CD14-positive monocyte (primary cell): ENCODE results near the gene ZSWIM5. TPM values are rescaled to one million over a fixed set of nuclear protein-coding genes. Genes with fewer than 3 reads are reported as not detected.

ENCODE experiments used
- DNase-seq, 3 donors: peaks; one replicate each; pipeline ENCODE4 v3.0.0-alpha.2; 2011 to 2022
- H2AFZ ChIP-seq: 2 replicates; pipeline ENCODE4 v1.6.0; 2012; ENCODE audit warnings: mild to moderate bottlenecking, low read depth, low read length, inconsistent platforms; ENCODE audit not compliant: insufficient read depth, poor library complexity, severe bottlenecking
- H3K27ac ChIP-seq, 2 donors: 1 replicate in 1 of 2; 2 replicates in 1 of 2; pipeline ENCODE4 v1.5.1; 2012 to 2013; ENCODE audit warnings: low read length in 2 of 2, control low read depth in 1 of 2, inconsistent platforms in 1 of 2, low read depth in 1 of 2, mild to moderate bottlenecking in 1 of 2
- H3K27me3 ChIP-seq, 2 donors: one replicate each; pipeline versions ENCODE4 v1.6.0 to v1.6.1; 2011 to 2013; ENCODE audit warnings: low read length in 2 of 2; ENCODE audit not compliant: control insufficient read depth in 2 of 2, insufficient read depth in 2 of 2
- H3K36me3 ChIP-seq, 2 donors: replicated peaks in 1 of 2; 1 replicate in 1 of 2; 2 replicates in 1 of 2; pipeline versions ENCODE4 v1.5.1 to v1.6.1; 2012 to 2013; ENCODE audit warnings: low read length in 2 of 2, control low read depth in 1 of 2, inconsistent platforms in 1 of 2, mild to moderate bottlenecking in 1 of 2; ENCODE audit not compliant: insufficient read depth in 2 of 2, control insufficient read depth in 1 of 2
- H3K4me1 ChIP-seq, 2 donors: 1 replicate in 1 of 2; 2 replicates in 1 of 2; pipeline versions ENCODE4 v1.5.1 to v1.6.1; 2012 to 2013; ENCODE audit warnings: low read length in 2 of 2, control low read depth in 1 of 2, inconsistent platforms in 1 of 2, mild to moderate bottlenecking in 1 of 2, moderate library complexity in 1 of 2; ENCODE audit not compliant: insufficient read depth in 2 of 2, control insufficient read depth in 1 of 2
- H3K4me2 ChIP-seq: replicated peaks from 2 replicates; pipeline ENCODE3; 2012; ENCODE audit warnings: low read length, moderate library complexity, mild to moderate bottlenecking; ENCODE audit not compliant: poor library complexity, severe bottlenecking; ENCODE audit errors: extremely low read depth
- H3K4me3 ChIP-seq, 3 experiments: fragments of 200-600 bp in 1 of 3; sonication (generic) in 1 of 3; replicated peaks in 1 of 3; 1 replicate in 2 of 3; 2 replicates in 1 of 3; pipeline ENCODE4 v1.5.1; 2011 to 2013; ENCODE audit warnings: low read length in 3 of 3, mild to moderate bottlenecking in 3 of 3, control low read depth in 2 of 3, low read depth in 2 of 3, inconsistent platforms in 1 of 3, moderate library complexity in 1 of 3
- H3K79me2 ChIP-seq: 2 replicates; pipeline ENCODE4 v1.6.0; 2012; ENCODE audit warnings: mild to moderate bottlenecking, control low read depth, inconsistent platforms, low read length, moderate library complexity; ENCODE audit not compliant: insufficient read depth
- H3K9ac ChIP-seq: 2 replicates; pipeline ENCODE4 v1.6.0; 2017; ENCODE audit warnings: low read length, mild to moderate bottlenecking; ENCODE audit not compliant: insufficient read depth, poor library complexity, severe bottlenecking
- H3K9me3 ChIP-seq, 2 donors: replicated peaks in 1 of 2; 1 replicate in 1 of 2; 2 replicates in 1 of 2; pipeline versions ENCODE4 v1.5.1 to v1.6.1; 2012 to 2013; ENCODE audit warnings: low read length in 2 of 2, control low read depth in 1 of 2; ENCODE audit not compliant: control insufficient read depth in 1 of 2, insufficient read depth in 1 of 2
- H4K20me1 ChIP-seq: 2 replicates; pipeline ENCODE4 v1.6.0; 2012; ENCODE audit warnings: mild to moderate bottlenecking, low read length, control low read depth, moderate library complexity; ENCODE audit not compliant: insufficient read depth
- H3K27ac Mint-ChIP-seq, 7 donors: one replicate each; pipeline ENCODE4 v1.8.0; 2020; ENCODE audit warnings: mild to moderate bottlenecking in 7 of 7, mixed read lengths in 7 of 7, moderate library complexity in 6 of 7, inconsistent platforms in 2 of 7
- H3K27me3 Mint-ChIP-seq, 3 donors: one replicate each; pipeline ENCODE4 v1.8.0; 2021 to 2022; ENCODE audit warnings: low read depth in 3 of 3, mild to moderate bottlenecking in 3 of 3, mixed read lengths in 3 of 3, moderate library complexity in 3 of 3, inconsistent platforms in 1 of 3
- H3K36me3 Mint-ChIP-seq, 2 donors: one replicate each; pipeline ENCODE4 v1.8.0; 2020; ENCODE audit warnings: mixed read lengths in 2 of 2, inconsistent platforms in 1 of 2, mild to moderate bottlenecking in 1 of 2
- H3K4me1 Mint-ChIP-seq: one replicate; pipeline ENCODE4 v1.8.0; 2020; ENCODE audit warnings: mild to moderate bottlenecking, mixed read lengths
- H3K4me3 Mint-ChIP-seq, 2 donors: one replicate each; pipeline ENCODE4 v1.8.0; 2020; ENCODE audit warnings: mild to moderate bottlenecking in 2 of 2, mixed read lengths in 2 of 2, moderate library complexity in 1 of 2
- H3K9me3 Mint-ChIP-seq, 7 donors: one replicate each; pipeline ENCODE4 v1.8.0; 2020 to 2022; ENCODE audit warnings: mixed read lengths in 7 of 7, mild to moderate bottlenecking in 6 of 7, moderate library complexity in 6 of 7, inconsistent platforms in 2 of 7
- WGBS: methylation state at CpG from one replicate; pipeline ENCODE4 v1.1.5; 2013; ENCODE audit warnings: missing lambda C conversion rate; ENCODE audit not compliant: insufficient coverage; 5-methylcytosine and 5-hydroxymethylcytosine counted together
- intact Hi-C, 2 donors: fragments of 100-400 bp; cut with micrococcal nuclease; formaldehyde crosslinking; loops; one replicate each; pipeline versions ENCODE4 v1.15.0 to v1.15.1; 2023
- polyA plus RNA-seq, 3 donors: library from polyadenylated mRNA; depleted of rRNA in 1 of 3; unstranded in 2 of 3; stranded (reverse) in 1 of 3; fragments of 300-500 nt in 2 of 3; fragments of >200 nt in 1 of 3; fragmentation: Illumina TruSeq in 2 of 3; gene quantifications; 1 replicate in 2 of 3; 2 replicates in 1 of 3; pipeline ENCODE4 v1.2.3, GENCODE V29; 2012 to 2021
- TF ChIP-seq, protein P1 (sequence below): fragments of 200-600 bp; IDR thresholded peaks from one replicate; pipeline ENCODE4 v1.8.0; 2022; ENCODE audit warnings: antibody characterized with exemption, mild to moderate bottlenecking

ZSWIM5 gene
- polyA plus RNA-seq, 3 donors: not detected

DNA sequence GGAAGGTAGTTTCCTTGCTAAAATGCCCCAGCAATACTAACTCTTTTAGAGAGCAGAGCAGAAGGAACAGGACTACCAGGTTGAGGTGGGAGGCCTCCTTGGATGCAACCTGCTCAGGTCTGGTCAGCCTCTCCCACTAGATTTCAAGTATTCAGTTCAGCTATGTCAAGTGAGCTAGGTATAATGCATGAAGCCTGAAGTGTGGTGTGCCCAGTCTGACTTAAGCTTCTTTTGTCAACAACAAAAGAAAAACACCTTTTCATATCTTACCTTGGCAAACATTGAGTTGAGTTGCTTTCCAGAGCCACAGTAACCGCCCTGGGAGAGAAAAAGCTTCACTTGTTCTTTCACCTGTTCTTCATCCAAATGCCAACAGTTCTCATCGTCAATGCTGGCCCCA lies 146.6 kb downstream of the ZSWIM5 start:
- Histone ChIP-seq H3K9ac (no peak overlapping the region), H3K4me3 (no peak overlapping the region), H3K27me3 (no peaks in the 10 kb centered on the region), H3K4me1 (no peaks in the 10 kb centered on the region), H3K79me2 (no peaks in the 10 kb centered on the region), H2AFZ (no peak overlapping the region), H3K9me3 (no peaks in the 10 kb centered on the region), H4K20me1 (no peaks in the 10 kb centered on the region), H3K27ac (no peak overlapping the region), H3K4me2 (no peak overlapping the region), H3K36me3 (no peaks in the 10 kb centered on the region)
- no peak overlapping the region for H3K27ac Mint-ChIP-seq
- H3K27me3 Mint-ChIP-seq: peaks cover 0 to 2% (median 0%) of the 10 kb centered on the region in 3 donors
- TF ChIP-seq, protein P1, sequence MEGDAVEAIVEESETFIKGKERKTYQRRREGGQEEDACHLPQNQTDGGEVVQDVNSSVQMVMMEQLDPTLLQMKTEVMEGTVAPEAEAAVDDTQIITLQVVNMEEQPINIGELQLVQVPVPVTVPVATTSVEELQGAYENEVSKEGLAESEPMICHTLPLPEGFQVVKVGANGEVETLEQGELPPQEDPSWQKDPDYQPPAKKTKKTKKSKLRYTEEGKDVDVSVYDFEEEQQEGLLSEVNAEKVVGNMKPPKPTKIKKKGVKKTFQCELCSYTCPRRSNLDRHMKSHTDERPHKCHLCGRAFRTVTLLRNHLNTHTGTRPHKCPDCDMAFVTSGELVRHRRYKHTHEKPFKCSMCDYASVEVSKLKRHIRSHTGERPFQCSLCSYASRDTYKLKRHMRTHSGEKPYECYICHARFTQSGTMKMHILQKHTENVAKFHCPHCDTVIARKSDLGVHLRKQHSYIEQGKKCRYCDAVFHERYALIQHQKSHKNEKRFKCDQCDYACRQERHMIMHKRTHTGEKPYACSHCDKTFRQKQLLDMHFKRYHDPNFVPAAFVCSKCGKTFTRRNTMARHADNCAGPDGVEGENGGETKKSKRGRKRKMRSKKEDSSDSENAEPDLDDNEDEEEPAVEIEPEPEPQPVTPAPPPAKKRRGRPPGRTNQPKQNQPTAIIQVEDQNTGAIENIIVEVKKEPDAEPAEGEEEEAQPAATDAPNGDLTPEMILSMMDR: no peak
- no peaks in the 10 kb centered on the region for H3K36me3 Mint-ChIP-seq
- H3K9me3 Mint-ChIP-seq: peaks cover 0 to 2% (median 0%) of the 10 kb centered on the region in 7 donors
- no CpG with 5 or more reads among the region's 2 CpGs for WGBS
- no peaks in the 10 kb centered on the region for H3K4me1 Mint-ChIP-seq
- no peak for DNase-seq
- no peak overlapping the region for H3K4me3 Mint-ChIP-seq
- intact Hi-C loops: no loop called here

DNA sequence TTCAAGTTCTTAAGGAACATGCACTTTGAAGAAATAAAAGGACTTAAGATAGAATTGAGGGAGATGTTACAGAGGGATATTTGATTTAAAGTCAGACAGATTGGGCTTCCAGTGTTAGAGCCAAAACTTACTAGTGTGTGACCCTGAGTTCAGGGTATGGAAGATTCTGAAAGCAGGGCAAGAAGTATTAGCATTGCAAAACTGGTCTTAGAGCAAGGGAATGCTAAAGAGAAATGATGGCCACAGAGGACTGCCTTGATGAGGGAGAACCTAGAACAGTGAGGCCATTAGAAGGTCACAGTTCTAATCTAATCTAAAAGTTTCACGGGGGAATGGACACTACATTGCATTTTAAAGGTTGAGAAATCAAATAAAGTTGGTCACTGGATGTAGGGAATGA lies 148.9 kb downstream of the ZSWIM5 start:
- Histone ChIP-seq H3K36me3 (no peaks in the 10 kb centered on the region), H3K4me3 (no peak overlapping the region), H2AFZ (no peak overlapping the region), H3K27me3 (no peaks in the 10 kb centered on the region), H3K27ac (no peak overlapping the region), H3K4me1 (no peaks in the 10 kb centered on the region), H3K9ac (no peak overlapping the region), H3K79me2 (no peaks in the 10 kb centered on the region), H3K4me2 (no peak overlapping the region), H3K9me3 (no peaks in the 10 kb centered on the region), H4K20me1 (no peaks in the 10 kb centered on the region)
- H3K27ac Mint-ChIP-seq: no peak overlapping the region
- H3K4me3 Mint-ChIP-seq: no peak overlapping the region
- TF ChIP-seq, protein P1: no peak
- H3K27me3 Mint-ChIP-seq: peaks cover 0 to 3% (median 2%) of the 10 kb centered on the region in 3 donors
- intact Hi-C loops: no loop called here
- DNase-seq: no peak
- WGBS: no CpG with 5 or more reads among the region's 1 CpG
- peaks cover 0 to 1% (median 0%) of the 10 kb centered on the region in 7 donors for H3K9me3 Mint-ChIP-seq
- no peaks in the 10 kb centered on the region for H3K36me3 Mint-ChIP-seq
- H3K4me1 Mint-ChIP-seq: peaks cover 7% of the 10 kb centered on the region
